ENCODE measurements around the gene TEK. TPM values are rescaled to one million over a fixed set of nuclear protein-coding genes. Genes with fewer than 3 reads are reported as not detected.

Gene TEK
- total RNA-seq, 1 donor from 2014 or later: 1.9 TPM

GRCh38 chr9:27248702-27249101, 139.7 kb downstream of the TEK start:
- no peak for ATAC-seq

- no peak for ATAC-seq
Observed at GRCh38 chr9:27258662-27259061, 149.6 kb downstream of the TEK start.

DNA sequence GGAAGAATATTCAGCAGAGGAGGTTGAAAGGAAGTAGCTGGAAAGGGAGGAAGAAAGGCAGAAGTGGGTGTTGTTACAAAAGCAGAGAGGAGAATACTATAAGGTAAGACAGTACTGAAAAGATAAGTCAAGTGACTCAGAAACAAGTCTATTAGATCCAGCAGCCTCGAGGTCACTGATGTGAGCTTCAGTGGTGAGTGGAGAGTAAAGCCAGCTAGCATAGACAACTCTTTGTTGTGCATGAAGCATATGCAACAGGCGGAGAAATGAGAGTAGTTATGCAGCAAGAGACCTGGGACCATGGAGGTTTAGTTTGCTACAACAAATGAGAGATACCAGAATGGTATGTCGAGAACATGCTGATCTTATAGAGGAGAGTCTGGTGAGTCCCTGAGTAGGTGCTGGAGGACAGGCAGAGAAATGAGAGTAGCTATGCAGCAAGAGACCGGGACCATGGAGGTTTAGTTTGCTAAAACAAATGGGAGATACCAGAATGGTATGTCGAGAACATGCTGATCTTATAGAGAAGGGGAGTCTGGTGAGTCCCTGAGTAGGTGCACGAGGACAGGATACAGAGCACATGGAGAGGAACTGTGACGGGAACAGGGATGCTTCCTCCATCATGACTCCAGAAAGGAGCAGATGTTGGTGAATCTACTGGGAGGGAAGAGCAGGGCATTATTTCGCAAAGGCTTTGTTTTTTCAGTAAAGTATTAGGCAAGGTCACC, 151.9 kb downstream of the TEK start:
- ATAC-seq: no peak

- ATAC-seq: no peak
Observed at GRCh38 chr9:27261517-27262211, 152.6 kb downstream of the TEK start.

- ATAC-seq: no peak
Observed at GRCh38 chr9:27272103-27272502, 163.1 kb downstream of the TEK start.

- ATAC-seq: no peak
Observed at GRCh38 chr9:27273186-27273585, 164.2 kb downstream of the TEK start.

DNA sequence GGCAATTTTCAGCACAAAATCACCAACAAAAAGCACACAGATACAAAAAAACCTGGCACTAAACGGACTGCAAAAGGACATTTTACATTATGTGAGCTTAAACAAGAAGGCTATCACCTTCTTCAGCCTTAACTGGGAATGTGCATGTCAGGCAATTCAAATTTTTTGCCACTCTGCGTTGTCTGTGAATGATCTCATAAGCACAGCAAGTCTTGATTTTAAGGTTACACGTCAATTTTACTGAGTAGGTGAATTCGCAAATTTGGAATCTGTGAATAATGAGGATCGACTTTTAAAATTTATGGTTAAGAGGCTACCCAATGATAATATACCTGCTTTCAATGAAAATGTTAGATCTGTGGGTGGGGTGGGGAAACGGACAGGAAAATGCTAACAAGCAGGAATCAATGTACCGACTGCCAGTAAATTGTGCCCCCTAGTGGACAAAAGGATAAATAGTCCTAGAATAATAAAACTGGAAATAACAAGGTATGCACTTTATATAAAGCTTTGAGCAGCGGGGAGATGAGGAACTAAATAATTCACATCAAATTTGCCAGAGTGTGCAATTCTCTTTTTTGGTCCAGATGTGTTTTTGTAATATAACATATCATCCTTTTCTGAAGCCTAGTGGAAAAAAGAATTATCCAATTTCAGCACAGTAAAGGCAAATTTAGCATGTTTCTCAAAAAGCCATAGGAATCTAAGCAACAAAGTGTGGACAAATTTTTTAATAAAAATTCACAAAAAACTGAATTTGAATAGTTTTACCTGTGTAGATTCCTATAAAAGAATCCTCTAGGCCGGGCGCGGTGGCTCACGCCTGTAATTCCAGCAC, 167.4 kb downstream of the TEK start:
- no peak for ATAC-seq

GRCh38 chr9:27278374-27278773, 169.3 kb downstream of the TEK start:
- no peak for ATAC-seq

- no peak for ATAC-seq
Observed at GRCh38 chr9:27279611-27280010, 170.6 kb downstream of the TEK start.

Other genes with a start within 250 kb of the TEK start
- gene CAAP1, start 216.4 kb upstream of the TEK start, total RNA-seq: 12.1 TPM
- 21.6 TPM for gene PLAA, start 162.0 kb upstream of the TEK start, total RNA-seq
- 7.4 TPM for gene IFT74, start 152.8 kb upstream of the TEK start, total RNA-seq
- gene LRRC19, start 103.6 kb upstream of the TEK start, total RNA-seq: 0.08 TPM
- not detected for gene EQTN, start 187.9 kb downstream of the TEK start, total RNA-seq